ENCODE measurements around the gene HSPA12B.

Gene HSPA12B

GRCh38 chr20:3764659-3765058, 32.2 kb downstream of the HSPA12B start:
- H2AFZ ChIP-seq (ENCODE audit: low read length) = no peak overlapping the region
- no peaks in the 10 kb centered on the region for H3F3A ChIP-seq (ENCODE audit: insufficient read depth, low read length)
- no peaks in the 10 kb centered on the region for H3K9me3 ChIP-seq (ENCODE audit: low read length)
- no peaks in the 10 kb centered on the region for H3K79me2 ChIP-seq (ENCODE audit: insufficient read depth, low read length)
- no peak overlapping the region for H3K9ac ChIP-seq (ENCODE audit: low read length)
- H3K9me2 ChIP-seq (ENCODE audit: low read depth, low read length) = no peaks in the 10 kb centered on the region
- TF ChIP-seq CTCF (IDR thresholded peaks at IDR 0.05; ENCODE audit: low read length) (no peak), EZH2 (IDR thresholded peaks at IDR 0.05; ENCODE audit: borderline replicate concordance, low read length) (no peak)
- no peaks in the 10 kb centered on the region for H4K20me1 ChIP-seq (ENCODE audit: insufficient read depth, low read length)
- no peak overlapping the region for H3K4me2 ChIP-seq (ENCODE audit: low read length)
- H3K36me3 ChIP-seq (ENCODE audit: insufficient read depth, low read length) = peaks cover 7% of the 10 kb centered on the region; the same call in 1 of the 2 replicates
- no peaks in the 10 kb centered on the region for H3K27me3 ChIP-seq (ENCODE audit: insufficient read depth, low read length)
- H3K27ac ChIP-seq (ENCODE audit: low read depth, low read length, poor library complexity, severe bottlenecking) = no peak overlapping the region
- no peak overlapping the region for H3K4me3 ChIP-seq (ENCODE audit: low read depth, low read length, poor library complexity, severe bottlenecking)
- peaks cover 36% of the 10 kb centered on the region for H3K4me1 ChIP-seq (ENCODE audit: insufficient read depth, low read length, severe bottlenecking)

GRCh38 chr20:3765171-3765882, 32.8 kb downstream of the HSPA12B start:
- Histone ChIP-seq H3K4me1 (ENCODE audit: insufficient read depth, low read length, severe bottlenecking) (peaks cover 36% of the 10 kb centered on the region), H3K9ac (ENCODE audit: low read length) (no peak overlapping the region; the same call in 1 of the 2 replicates), H3K79me2 (ENCODE audit: insufficient read depth, low read length) (no peaks in the 10 kb centered on the region)

GRCh38 chr20:3766422-3767109, 34.1 kb downstream of the HSPA12B start:
- Histone ChIP-seq H4K20me1 (ENCODE audit: insufficient read depth, low read length) (no peaks in the 10 kb centered on the region), H3K36me3 (ENCODE audit: insufficient read depth, low read length) (peaks cover 5% of the 10 kb centered on the region; the same call in 1 of the 2 replicates), H3K27ac (ENCODE audit: low read depth, low read length, poor library complexity, severe bottlenecking) (no peak overlapping the region), H3K4me3 (ENCODE audit: low read depth, low read length, poor library complexity, severe bottlenecking) (peak overlapping the region; percentile 83), H3K79me2 (ENCODE audit: insufficient read depth, low read length) (no peaks in the 10 kb centered on the region), H3K9ac (ENCODE audit: low read length) (peak overlapping the region; percentile 94), H3K4me1 (ENCODE audit: insufficient read depth, low read length, severe bottlenecking) (peaks cover 26% of the 10 kb centered on the region), H3K9me3 (ENCODE audit: low read length) (no peaks in the 10 kb centered on the region), H3F3A (ENCODE audit: insufficient read depth, low read length) (no peaks in the 10 kb centered on the region), H2AFZ (ENCODE audit: low read length) (no peak overlapping the region), H3K27me3 (ENCODE audit: insufficient read depth, low read length) (no peaks in the 10 kb centered on the region), H3K9me2 (ENCODE audit: low read depth, low read length) (no peaks in the 10 kb centered on the region), H3K4me2 (ENCODE audit: low read length) (peak overlapping the region; percentile 91)
- TF ChIP-seq CTCF (IDR thresholded peaks at IDR 0.05; ENCODE audit: low read length) = no peak
- no peak for TF ChIP-seq EZH2 (IDR thresholded peaks at IDR 0.05; ENCODE audit: borderline replicate concordance, low read length)

More at GRCh38 chr20:3765171-3765882, 32.8 kb downstream of the HSPA12B start:
- H3K27me3 ChIP-seq (ENCODE audit: insufficient read depth, low read length) = no peaks in the 10 kb centered on the region
- no peak for TF ChIP-seq EZH2 (IDR thresholded peaks at IDR 0.05; ENCODE audit: borderline replicate concordance, low read length)
- TF ChIP-seq CTCF (IDR thresholded peaks at IDR 0.05; ENCODE audit: low read length) = no peak
- no peak overlapping the region for H3K27ac ChIP-seq (ENCODE audit: low read depth, low read length, poor library complexity, severe bottlenecking)
- H3K36me3 ChIP-seq (ENCODE audit: insufficient read depth, low read length) = peaks cover 7% of the 10 kb centered on the region; the same call in 1 of the 2 replicates
- H3K9me3 ChIP-seq (ENCODE audit: low read length) = no peaks in the 10 kb centered on the region
- H2AFZ ChIP-seq (ENCODE audit: low read length) = no peak overlapping the region
- no peaks in the 10 kb centered on the region for H3K9me2 ChIP-seq (ENCODE audit: low read depth, low read length)
- H3K4me3 ChIP-seq (ENCODE audit: low read depth, low read length, poor library complexity, severe bottlenecking) = no peak overlapping the region
- H3F3A ChIP-seq (ENCODE audit: insufficient read depth, low read length) = no peaks in the 10 kb centered on the region
- no peaks in the 10 kb centered on the region for H4K20me1 ChIP-seq (ENCODE audit: insufficient read depth, low read length)
- no peak overlapping the region for H3K4me2 ChIP-seq (ENCODE audit: low read length)
